HG03103 (cell line): ENCODE results near the gene TRAPPC12.
"Not testable (repeated sequence)": the region's sequence is repeated elsewhere in the genome, so short reads cannot be mapped to it uniquely, and the experiment has no call there.

Experiments
- ATAC-seq: cut with Tn5 transposase; IDR thresholded peaks from one replicate; pipeline ENCODE4 v1.9.1; 2021; ENCODE audit warnings: low read depth; ENCODE audit not compliant: unreplicated experiment

TRAPPC12 gene

GRCh38 chr2:3451926-3452671, 72.6 kb downstream of the TRAPPC12 start:
- ATAC-seq = no peak

GRCh38 chr2:3453190-3453999, 73.9 kb downstream of the TRAPPC12 start:
- no peak for ATAC-seq

- ATAC-seq = not testable (repeated sequence)
These were observed 74.5 kb downstream of the TRAPPC12 start for GRCh38 chr2:3454005-3454404.

GRCh38 chr2:3454802-3455201, 75.3 kb downstream of the TRAPPC12 start:
- ATAC-seq = no peak

GRCh38 chr2:3456125-3456524, 76.6 kb downstream of the TRAPPC12 start:
- no peak for ATAC-seq

GRCh38 chr2:3457524-3458395, 78.3 kb downstream of the TRAPPC12 start:
- ATAC-seq = no peak

- no peak for ATAC-seq
These were observed 79.1 kb downstream of the TRAPPC12 start for GRCh38 chr2:3458396-3459184.

- no peak for ATAC-seq
These were observed 79.9 kb downstream of the TRAPPC12 start for GRCh38 chr2:3459185-3460015.

GRCh38 chr2:3460156-3460555, 80.7 kb downstream of the TRAPPC12 start:
- no peak for ATAC-seq

GRCh38 chr2:3460831-3461800, 81.6 kb downstream of the TRAPPC12 start:
- no peak for ATAC-seq

GRCh38 chr2:3461801-3462492, 82.5 kb downstream of the TRAPPC12 start:
- ATAC-seq = peak; percentile 55

- peak; percentile 4 for ATAC-seq
These were observed 83.1 kb downstream of the TRAPPC12 start for GRCh38 chr2:3462493-3463104.

- ATAC-seq = no peak
These were observed 83.8 kb downstream of the TRAPPC12 start for GRCh38 chr2:3463186-3463835.

- no peak for ATAC-seq
These were observed 84.5 kb downstream of the TRAPPC12 start for GRCh38 chr2:3463944-3464343.

- ATAC-seq = no peak
These were observed 85.0 kb downstream of the TRAPPC12 start for GRCh38 chr2:3464401-3465005.

- no peak for ATAC-seq
These were observed 85.8 kb downstream of the TRAPPC12 start for GRCh38 chr2:3465328-3465727.
